Measurements from ENCODE around the gene C1orf167.

The C1orf167 gene

DNA sequence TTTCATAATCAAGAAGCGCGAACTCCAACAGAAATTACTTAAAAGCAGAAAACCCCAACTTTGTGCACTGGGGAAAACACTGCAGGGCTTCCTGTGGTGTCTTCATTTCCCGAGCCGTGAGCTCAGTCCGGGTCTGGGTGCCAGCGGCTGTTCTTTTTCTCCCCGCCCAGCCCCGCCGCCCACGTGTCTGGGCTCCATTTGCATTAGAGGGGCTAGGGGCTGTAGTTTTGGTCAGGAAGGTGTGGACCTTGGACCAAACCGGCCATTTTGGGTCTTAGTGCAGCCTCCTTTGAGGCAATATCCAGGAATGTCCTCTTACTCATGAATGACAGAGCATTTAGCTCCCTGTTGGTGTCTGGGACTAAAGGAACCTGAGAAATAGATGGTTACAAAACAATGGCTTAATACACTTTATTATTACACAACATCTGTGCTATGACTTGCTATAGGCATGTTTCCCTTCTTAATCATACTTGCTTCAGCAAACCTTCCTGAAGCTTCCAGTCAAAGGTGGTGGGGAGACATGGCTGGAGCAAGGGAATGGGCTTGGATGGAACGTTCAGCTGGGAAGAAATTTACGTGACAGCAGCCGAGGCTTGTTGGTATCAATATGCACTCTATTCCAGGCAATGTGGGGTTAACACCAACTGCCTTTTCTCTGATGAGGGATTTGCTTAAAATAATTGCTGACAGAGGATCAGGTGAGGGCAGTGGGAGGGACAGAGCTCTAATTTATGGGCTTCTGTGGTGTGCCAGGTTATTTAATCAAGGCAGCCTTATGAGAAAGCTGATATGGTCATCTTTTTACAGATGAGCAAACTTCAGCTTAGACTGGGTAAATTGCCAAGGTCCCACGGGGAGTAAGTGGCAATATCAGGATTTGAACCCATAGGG lies 25.0 kb upstream of the C1orf167 start:
- DNase-seq (ENCODE audit: low spot score) = peak; percentile 42

DNA sequence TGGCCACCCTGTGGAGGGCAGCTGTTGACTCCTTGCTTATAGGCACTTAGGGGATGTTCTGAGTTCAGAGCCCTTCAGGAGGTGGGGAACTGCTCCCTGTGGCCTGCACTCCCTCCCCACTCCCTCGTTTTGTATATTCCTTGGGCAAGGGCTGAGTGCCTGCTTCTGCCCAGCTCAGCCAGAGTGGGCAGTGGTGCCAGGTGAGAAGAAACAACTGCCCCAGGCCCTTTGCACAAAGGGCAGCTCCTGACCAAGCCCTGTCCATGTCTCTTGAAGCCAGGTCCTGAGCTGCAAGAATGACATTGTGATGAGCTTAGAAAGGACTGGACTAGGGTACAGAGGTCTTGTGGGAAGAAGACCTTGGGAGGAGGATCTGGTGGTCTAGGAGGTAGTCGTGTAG lies 23.9 kb upstream of the C1orf167 start:
- no peak for DNase-seq (ENCODE audit: low spot score)

DNA sequence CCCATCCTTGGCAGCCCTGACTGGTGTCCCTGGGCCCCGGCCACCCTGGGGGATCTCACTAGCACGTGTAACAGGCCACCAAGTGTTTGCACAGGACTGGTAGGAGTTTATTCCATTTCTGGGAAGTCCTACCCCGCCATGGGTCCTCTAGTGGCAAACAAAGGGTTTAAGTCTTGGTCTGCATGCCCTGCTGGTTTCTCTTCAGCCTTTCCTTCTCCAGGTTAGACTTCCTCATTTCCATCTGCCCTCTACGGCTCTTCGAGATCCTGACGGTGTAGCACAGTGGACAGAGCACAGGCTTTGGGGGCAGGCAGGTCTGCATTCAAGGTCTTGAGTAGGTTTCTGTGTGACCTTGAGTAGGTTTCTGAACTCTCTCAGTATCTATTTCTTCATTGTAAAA lies 23.2 kb upstream of the C1orf167 start:
- no peak for DNase-seq (ENCODE audit: low spot score)

DNA sequence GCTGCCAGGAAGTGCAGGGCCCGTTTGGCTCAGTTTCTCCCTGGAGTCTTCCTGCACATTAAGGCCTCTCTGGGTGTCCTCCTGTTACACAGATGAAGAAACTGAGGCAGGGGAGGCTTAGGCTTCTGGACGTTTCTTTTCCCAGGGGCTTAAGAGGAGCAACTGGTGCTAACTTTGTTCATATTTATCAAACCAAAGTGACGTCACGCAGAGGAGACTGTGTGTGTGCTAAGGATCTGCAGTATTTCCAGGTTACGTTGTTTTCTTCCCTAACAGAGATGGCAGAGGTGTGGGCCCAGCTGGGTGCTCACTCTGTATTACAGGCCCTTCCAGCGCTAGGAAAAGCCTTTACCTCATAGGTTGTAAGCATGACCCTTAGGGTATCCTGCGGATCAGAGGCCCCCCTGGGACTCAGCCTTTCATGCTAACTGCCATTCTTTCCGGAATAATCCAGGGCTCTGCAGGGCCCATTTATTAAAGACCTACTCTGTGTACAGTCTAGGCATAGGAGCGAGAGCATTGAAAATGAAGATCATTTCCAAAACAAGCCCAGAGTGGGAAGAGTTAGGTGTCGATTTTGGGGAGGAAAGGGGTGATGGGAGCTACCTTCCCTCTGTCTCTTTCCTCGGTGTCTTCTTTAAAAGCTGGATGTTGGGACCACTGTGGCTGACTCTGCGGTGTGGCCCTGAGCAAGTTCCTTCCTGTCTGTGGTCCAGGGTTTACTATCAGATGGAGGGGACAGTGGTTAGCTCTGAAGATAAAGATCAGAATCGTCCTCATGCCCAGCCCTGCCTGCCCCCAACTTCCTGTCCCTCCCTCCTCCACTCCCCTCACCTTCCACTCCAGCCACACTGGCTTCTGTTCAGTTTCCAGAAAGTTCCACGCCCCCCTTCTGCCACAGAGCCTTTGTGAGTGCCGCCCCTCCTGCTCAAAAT lies 21.5 kb upstream of the C1orf167 start:
- no peak for DNase-seq (ENCODE audit: low spot score)

DNA sequence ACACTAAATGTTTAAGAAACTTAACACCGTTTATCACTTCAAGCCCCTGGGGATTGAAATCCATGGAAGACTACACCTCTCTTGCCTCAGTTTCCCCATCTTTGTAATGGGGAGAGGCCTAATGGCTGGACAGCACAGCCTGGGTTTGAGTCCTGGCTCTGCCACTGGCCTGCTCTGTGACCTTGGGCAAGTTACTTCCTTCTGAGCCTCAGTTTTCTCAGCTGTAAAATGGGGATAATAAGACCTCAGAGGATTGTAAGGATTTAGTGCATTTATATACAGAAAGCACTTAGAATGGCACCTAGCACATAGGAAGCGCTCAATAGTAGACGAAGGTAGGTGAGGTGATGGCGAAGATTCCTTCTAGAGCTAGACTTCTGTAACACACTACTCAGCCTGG lies 20.5 kb upstream of the C1orf167 start:
- no peak for DNase-seq (ENCODE audit: low spot score)

DNA sequence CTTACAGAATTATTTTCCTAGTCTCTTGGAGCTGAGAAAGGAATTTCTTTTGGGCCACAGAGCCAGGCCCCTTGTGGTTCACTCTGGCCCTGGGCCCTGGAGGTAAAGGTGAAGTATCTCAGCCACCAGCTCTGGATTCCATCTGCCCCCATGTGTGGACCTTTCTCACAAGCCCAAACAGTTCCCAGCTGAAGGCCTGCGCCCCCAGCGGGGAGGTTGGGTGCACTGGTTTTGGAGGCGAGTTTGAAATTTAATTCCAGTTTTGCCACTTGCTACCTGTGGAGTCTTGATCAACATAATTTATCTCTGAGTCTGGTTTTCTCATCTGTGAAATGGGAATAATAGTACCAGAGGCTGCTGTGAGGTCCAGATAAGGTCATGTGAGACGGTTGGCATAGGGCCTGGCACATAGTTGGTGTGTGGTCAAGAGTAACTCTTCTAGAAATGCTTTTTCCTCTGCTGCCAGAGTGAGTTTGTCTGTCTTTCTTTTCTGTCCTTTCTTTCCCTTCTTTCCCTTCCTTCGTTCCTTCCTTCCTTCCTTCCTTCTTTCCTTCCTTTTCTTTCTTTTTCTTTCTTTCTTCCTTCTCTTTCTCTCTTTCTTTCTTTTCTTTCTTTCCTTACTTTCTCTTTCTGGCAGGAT lies 20.0 kb upstream of the C1orf167 start:
- DNase-seq (ENCODE audit: low spot score) = no peak

DNA sequence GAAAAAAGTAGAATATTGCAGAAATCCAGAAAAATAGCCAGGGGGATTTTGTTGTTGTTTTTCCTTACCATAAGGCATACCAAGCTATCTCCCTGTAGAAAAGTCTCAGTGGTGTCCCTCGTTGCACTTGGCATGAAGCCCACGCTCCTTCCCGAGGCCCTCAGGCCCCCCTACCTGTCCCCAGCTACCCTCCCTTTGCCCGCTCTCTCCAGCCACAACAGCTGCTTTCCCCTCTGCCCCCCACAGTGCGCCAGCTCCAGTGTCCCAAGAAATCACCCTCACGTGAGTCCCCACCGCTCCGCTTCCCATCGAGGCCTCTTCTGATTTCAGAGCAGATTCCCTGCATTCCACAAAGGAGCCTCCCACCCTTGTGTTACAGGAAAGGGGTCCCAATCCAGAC lies 17.7 kb upstream of the C1orf167 start:
- no peak for DNase-seq (ENCODE audit: low spot score)

DNA sequence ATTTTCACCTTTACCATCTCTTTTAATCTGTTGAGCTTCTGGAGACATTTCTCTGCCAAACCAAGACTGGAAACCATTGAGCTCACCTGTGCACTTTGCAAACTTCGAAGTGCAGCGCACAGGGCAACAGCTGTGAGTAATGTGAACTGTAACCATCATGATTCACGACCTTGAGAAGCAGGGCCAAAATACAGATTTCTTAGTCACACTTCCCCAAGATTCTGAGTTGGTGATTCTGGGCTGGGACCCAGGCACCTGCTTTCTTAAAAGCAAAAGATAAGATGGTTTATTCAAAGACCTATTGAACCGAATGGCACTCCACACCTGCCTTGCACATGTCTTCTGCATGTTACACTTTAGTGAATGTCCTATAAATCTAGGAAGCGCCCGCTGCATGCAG lies 15.9 kb upstream of the C1orf167 start:
- DNase-seq (ENCODE audit: low spot score) = no peak

DNA sequence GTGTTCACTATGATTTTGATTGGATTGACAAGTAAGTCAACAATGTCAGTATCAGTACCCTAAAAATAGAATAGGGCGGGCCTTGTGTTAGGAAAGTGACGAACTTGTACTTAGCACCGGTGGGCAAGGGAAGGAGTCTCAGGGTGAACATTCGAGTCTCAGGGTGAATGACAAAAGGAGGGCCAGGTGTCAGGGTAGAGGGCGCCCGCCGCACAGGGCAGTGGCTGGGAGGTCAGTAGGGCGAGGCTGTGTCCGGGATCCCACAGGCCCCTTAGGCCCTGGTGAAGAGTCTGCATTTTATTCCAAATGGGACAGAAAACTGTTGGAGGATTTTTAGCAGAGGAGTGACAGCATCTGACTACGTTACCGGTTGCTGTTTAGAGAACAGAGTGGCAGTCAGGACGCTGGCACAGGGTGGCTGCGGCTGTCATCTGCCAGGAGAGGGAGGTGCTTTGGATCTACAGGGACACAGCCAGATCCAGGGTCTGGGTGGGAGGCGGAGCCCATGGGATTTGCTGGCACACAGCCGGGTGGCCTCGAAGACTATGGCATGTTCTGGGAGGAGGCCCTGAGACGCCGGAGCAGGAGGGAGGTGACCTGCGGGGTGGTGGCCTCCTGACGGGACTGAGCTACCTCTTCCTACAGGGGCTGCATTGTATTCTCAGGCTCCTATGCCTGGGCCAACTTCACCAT lies 15.1 kb upstream of the C1orf167 start:
- DNase-seq (ENCODE audit: low spot score) = no peak

DNA sequence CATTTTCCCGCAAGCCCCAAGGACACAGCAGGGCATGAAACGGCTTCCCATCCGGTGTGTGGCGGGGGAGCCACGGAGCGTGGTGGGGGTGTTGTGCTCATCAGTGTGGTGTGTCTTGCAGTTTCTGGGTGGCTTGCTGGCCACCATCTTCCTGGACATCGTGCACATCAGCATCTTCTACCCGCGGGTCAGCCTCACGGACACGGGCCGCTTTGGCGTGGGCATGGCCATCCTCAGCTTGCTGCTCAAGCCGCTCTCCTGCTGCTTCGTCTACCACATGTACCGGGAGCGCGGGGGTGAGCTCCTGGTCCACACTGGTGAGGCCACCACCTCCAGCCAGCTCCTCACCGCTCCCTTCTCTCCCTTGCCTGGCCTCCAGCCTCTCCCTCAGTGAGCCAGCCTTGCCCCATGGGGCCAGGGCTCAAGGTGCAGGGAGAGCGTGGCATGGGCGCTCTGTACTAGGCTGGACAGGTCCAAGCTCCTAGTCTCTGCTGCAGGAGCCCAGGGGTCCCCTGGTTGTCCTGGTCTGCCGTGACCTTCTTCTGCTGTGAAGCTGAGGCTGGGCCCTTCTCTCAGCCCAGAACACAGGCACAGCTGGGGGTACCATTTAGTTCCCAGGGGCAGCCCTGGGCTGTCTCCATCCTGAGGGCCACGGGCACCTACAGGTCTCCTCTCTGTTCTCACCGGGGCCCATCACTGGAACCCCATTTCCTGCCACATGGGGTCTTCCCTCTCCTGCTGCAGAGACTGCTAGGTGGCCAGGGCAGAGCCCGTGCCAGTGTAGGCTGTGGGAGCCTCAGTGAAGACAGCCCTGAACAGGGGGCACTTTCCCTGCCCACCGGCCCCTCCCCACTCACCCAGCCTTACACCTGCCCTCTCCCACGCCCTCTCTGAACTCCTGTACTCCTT lies 13.4 kb upstream of the C1orf167 start:
- no peak for DNase-seq (ENCODE audit: low spot score)

DNA sequence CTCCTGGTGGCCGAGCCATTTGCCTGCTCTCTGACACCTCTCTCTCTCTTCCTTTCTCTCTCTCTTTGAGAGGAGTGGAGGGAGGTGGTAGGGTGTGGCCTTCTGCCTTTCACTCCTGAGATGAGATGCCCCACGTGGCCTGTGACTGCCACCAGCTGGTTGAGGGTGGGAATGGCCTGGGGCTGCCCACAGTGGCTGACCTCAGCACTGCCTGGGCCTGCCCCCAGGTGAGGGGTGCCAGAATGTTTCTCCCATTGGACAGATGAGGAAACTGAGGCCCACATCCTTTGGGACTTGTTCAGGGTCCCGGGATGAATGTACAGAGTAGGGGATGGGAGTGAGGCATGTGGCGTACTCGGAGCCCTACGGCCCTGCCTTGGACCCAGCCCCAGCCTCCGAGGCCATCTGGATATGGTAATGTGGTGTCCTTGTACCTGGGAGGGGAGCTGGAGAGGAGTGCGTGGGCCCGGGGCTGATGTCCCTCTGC lies 12.7 kb upstream of the C1orf167 start:
- DNase-seq (ENCODE audit: low spot score) = peak; percentile 41

DNA sequence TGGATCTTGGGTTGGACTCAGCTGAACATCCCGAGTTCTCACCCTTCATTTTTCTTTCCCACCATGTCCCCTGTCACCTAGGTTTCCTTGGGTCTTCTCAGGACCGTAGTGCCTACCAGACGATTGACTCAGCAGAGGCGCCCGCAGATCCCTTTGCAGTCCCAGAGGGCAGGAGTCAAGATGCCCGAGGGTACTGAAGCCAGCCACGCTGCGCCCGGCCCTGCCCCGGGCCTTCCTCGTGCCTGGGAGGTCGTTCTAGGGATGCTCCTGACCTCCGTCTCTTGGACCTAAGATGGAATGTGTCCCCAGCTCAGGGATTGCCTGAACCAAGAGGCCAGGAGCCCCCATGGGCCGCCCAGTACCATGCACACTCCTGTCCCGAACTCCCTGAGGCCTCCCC lies 12.0 kb upstream of the C1orf167 start:
- no peak for DNase-seq (ENCODE audit: low spot score)

DNA sequence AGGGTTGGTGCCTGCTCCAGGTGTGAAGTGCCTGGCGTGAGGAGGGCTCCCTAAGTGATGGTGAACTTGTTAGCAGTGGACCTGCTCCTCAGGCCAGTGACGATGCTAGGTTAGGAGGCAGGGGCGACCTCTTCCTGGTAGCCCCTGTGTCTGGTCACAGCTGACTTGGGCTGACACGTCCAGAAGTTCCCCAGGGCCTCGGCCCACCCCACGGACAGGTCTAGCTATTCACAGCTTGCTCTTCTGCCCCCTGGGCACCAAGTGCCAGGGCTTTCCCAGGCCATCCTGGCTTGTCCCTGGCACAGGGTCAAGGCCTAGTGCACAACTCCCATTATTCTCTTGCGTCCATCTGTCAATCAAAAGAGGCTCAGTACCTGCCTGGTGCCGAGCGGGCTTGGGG lies 10.9 kb upstream of the C1orf167 start:
- no peak for DNase-seq (ENCODE audit: low spot score)

DNA sequence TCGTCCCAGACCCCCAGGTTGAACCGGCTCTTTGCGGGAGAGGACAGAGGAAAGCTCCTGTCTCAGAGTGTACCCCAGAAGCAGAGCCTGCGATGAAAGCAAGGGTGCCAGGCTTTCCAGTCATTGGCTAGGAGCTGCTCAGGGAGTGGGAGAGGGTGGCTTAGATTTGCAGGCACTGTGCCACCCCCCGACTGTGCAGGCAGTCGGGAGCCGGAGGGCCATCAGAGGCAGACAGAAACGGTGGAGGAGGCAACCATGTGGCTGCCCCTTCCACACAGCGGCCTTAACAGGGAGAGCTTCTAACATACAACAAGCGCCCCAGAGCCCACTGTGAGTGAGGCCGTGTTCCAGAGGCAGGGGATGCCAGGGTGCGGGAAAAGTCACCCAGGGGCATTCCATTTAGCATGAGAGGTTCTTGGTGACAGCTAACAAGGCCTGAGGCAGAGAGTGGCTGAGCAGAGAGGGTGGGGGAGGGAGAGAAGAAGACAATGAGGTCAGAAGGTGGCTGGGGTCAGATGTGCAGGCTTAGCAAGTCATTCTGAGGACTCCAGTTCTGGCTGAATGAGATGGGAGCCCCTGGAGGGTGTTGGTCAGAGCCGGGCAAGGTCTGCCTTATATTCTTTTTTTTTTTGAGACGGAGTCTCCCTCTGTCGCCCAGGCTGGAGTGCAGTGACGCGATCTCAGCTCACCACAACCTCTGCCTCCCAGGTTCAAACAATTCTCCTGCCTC lies 9.5 kb upstream of the C1orf167 start:
- no peak for DNase-seq (ENCODE audit: low spot score)

DNA sequence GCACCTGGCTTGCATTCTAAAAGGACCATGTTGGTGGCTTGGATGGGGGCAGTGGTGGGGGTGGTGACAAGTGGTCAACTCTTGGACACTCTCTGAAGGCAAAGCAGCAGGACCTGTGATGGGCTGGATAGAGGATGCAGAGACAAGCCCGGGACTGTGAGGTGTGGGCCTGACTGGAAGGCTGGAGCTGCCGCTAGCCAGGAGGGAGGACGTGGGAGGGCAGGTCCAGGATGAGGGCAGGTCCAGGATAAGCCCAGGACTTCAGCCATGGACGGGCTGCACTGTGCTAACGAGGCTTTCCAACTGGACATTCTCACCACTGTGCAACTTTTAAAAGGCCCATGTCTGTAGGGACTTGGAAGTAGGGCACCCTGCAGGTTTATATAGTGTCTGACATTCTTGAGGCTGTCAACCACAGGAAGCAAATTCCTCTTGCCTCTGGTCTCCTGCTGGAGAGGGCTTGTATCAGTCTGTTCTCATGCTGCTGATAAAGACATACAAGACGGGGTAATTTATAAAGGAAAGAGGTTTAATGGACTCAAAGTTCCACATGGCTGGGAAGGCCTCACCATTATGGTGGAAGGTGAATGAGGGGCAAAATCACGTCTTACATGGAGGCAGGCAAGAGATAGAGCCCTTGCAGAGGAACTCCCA lies 8.3 kb upstream of the C1orf167 start:
- DNase-seq (ENCODE audit: low spot score) = no peak

DNA sequence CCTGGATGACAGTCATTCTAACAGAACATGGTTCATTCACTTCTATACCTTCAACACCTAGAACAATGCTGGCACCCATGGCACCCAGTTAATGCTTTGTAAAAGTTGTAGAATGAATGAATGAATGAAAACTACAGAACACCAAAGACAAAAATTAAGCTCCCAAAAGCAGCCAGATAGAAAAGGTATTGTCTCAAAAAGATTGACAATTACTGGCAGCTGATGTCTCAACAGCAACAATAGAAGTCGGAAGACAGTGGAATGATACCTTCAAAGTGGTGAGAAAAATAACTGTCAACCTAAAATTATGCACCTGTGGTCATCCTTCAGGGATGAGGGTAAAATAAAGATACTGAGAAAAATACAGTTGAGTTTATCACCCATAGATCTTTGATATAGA lies 4.9 kb upstream of the C1orf167 start:
- DNase-seq (ENCODE audit: low spot score) = no peak

DNA sequence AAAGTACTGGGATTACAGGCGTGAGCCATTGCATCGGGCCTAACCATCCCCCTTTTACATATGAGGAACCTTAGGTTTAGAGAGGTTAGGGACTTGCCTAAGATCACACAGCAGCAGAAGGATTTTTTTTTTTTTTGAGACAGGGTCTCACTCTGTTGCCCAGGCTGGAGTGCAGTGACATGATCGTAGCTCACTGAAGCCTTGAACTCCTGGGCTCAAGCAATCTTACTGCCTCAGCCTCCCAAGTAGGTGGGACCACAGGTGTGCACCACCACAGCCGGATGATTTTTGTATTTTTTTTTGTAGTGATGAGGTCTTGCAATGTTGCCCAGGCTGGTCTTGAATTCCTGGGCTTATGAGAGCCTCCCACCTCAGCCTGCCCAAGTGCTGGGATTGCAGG lies 2.2 kb upstream of the C1orf167 start:
- no peak for DNase-seq (ENCODE audit: low spot score)

DNA sequence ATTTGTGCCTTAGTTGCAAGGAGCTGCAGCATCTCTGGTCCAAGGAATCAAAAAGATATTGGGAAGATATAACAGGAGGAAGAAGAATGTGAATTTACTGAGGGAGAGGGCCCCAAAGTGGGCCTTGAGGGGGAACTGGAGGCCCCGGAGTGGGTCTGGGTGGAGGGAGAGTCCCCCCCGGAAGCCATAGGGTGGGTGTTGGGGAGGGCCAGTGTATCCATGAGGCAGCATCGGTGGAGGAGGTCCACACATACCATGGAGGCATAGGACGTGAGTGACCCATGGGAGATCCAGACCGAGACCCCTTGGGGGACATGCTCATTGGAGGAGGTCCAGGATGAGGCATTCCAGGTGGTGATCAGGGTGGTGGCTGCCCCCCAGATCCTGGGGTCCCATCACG lies 708 bp upstream of the C1orf167 start:
- DNase-seq (ENCODE audit: low spot score) = no peak

DNA sequence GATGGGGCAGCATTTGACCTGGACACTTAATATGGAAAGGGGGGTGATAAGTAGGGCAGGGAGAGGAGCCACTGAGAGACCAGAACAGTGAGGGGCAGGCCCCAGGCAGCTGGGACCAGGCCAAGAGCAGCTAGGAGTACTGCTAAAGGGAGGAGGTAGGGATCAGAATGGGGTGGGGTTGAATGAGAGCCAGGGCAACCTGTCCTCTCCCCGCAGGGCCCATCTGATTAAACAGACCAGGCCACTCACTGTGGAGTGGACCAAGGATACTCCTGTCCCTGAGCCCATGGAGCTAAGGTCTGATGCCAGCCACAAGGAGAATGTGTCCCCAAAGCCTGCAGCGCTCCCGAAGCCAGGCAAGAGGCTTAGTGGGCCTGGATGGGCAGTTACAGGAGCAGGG lies 2.1 kb downstream of the C1orf167 start:
- no peak for DNase-seq (ENCODE audit: low spot score)

DNA sequence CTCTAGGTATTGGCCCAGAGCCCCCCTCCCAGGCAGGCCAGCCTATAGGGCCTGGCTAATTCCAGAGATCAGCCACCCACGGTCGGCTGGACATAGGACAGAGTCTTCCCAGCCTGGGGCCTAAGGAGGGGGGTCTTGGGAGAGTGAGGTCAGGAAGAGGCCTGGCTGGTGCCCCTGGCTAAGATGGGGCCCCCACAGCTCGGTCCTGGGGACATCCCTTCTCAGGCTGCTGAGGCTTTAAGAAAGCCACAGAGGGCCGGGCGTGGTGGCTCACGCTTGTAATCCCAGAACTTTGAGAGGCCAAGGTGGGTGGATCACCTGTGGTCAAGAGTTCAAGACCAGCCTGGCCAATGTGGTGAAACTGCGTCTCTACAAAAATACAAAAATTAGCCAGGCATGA lies 2.5 kb downstream of the C1orf167 start:
- no peak for DNase-seq (ENCODE audit: low spot score)
